ENCODE data around the gene ABLIM3. TPM values are rescaled to one million over a fixed set of nuclear protein-coding genes. Genes with fewer than 3 reads are reported as not detected.

The ABLIM3 gene
- total and polyA plus RNA-seq, 2 donors (not counting 3 experiments of a cell fraction or from before 2014, with no cell fraction given) = 16.7 to 42.1 TPM

GRCh38 chr5:149195337-149195887 is 54.1 kb downstream of the ABLIM3 start:
- H3K4me2 ChIP-seq (ENCODE audit: insufficient read depth, low read length) = no peak overlapping the region
- CTCF ChIA-PET = interaction anchor here (1.5 kb wide), 1 partner anchor 54 kb away, joined by 3 read pairs; the partner anchor contains the start of gene ABLIM3
- H3K4me3 ChIP-seq (replicated peaks in 1 of 3; ENCODE audit: insufficient read depth in 1 of 3, low read depth in 1 of 3, low read length in 3 of 3) = no peak overlapping the region
- no peak overlapping the region for H2AFZ ChIP-seq (ENCODE audit: low read depth, low read length)
- POLR2A ChIA-PET = no interaction called here
- H3K79me2 ChIP-seq (ENCODE audit: control insufficient read depth, insufficient read depth, low read length) = no peaks in the 10 kb centered on the region
- H3K36me3 ChIP-seq (ENCODE audit: control insufficient read depth in 2 of 2, extremely low read depth in 1 of 2, insufficient read depth in 2 of 2, low read length in 2 of 2) = peaks cover 0 to 3% of the 10 kb centered on the region in 2 experiments
- TF ChIP-seq MYC (IDR thresholded peaks at IDR 0.05; ENCODE audit: low read depth, low read length) (no peak), FOS (IDR thresholded peaks at IDR 0.05; ENCODE audit: borderline replicate concordance, insufficient read depth, low read length) (no peak), EZH2 (IDR thresholded peaks at IDR 0.05; ENCODE audit: borderline replicate concordance, low read depth, low read length, severe bottlenecking) (no peak), POLR2A (IDR thresholded peaks at IDR 0.05; ENCODE audit: low read depth, low read length) (no peak), GATA2 (IDR thresholded peaks at IDR 0.05; ENCODE audit: insufficient read depth, insufficient read length, low read depth, low read length) (no peak), POLR2AphosphoS5 (IDR thresholded peaks at IDR 0.05; ENCODE audit: insufficient read depth, low read depth, low read length) (no peak), JUN (IDR thresholded peaks at IDR 0.05; ENCODE audit: borderline replicate concordance, insufficient read depth, insufficient read length, low read depth) (no peak)
- TF ChIP-seq, protein P1, sequence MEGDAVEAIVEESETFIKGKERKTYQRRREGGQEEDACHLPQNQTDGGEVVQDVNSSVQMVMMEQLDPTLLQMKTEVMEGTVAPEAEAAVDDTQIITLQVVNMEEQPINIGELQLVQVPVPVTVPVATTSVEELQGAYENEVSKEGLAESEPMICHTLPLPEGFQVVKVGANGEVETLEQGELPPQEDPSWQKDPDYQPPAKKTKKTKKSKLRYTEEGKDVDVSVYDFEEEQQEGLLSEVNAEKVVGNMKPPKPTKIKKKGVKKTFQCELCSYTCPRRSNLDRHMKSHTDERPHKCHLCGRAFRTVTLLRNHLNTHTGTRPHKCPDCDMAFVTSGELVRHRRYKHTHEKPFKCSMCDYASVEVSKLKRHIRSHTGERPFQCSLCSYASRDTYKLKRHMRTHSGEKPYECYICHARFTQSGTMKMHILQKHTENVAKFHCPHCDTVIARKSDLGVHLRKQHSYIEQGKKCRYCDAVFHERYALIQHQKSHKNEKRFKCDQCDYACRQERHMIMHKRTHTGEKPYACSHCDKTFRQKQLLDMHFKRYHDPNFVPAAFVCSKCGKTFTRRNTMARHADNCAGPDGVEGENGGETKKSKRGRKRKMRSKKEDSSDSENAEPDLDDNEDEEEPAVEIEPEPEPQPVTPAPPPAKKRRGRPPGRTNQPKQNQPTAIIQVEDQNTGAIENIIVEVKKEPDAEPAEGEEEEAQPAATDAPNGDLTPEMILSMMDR (IDR thresholded peaks at IDR 0.05; ENCODE audit: extremely low read depth in 1 of 2, insufficient read depth in 1 of 2, low read depth in 1 of 2, low read length in 2 of 2) = no peak
- TF ChIP-seq, protein P2, sequence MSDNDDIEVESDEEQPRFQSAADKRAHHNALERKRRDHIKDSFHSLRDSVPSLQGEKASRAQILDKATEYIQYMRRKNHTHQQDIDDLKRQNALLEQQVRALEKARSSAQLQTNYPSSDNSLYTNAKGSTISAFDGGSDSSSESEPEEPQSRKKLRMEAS (IDR thresholded peaks at IDR 0.05; ENCODE audit: insufficient read depth, insufficient read length) = no peak
- no peaks in the 10 kb centered on the region for H3K9me1 ChIP-seq (replicated peaks; ENCODE audit: control insufficient read depth, extremely low read depth, insufficient read depth, low read length)
- DNase-seq (ENCODE audit: low read depth, low spot score) (no peak), FAIRE-seq (no peak)
- dilution Hi-C loops (cut with MboI; ENCODE audit: extremely low pct_ligation_motif_present, low sequenced_read_pairs) (no loop called here), intact Hi-C loops (cut with micrococcal nuclease) (loop anchor here (2.0 kb wide), 1 partner anchor 25 kb away; no protein-coding TSS in a partner anchor)
- no peaks in the 10 kb centered on the region for H3K9me3 ChIP-seq (replicated peaks; ENCODE audit: control insufficient read depth, insufficient read depth, low read length)
- no peaks in the 10 kb centered on the region for H3K27me3 ChIP-seq (ENCODE audit: control insufficient read depth in 2 of 2, insufficient read depth in 2 of 2, low read length in 2 of 2)
- no peak overlapping the region for H3K9ac ChIP-seq (replicated peaks; ENCODE audit: extremely low read depth, insufficient read depth, low read length)
- H4K20me1 ChIP-seq (replicated peaks; ENCODE audit: control insufficient read depth, extremely low read depth, insufficient read depth, low read length) = no peaks in the 10 kb centered on the region
- no peak overlapping the region for H3K27ac ChIP-seq (ENCODE audit: insufficient read depth, low read depth, low read length)
- BruUV-seq (replicated peaks) = no TSS peak
- H3K4me1 ChIP-seq (ENCODE audit: control insufficient read depth, extremely low read depth, insufficient read depth, low read length) = peaks cover 4% of the 10 kb centered on the region
